HG03342 (cell line): Measurements from ENCODE around the gene PRKCE.

ENCODE experiments used
- ATAC-seq: cut with Tn5 transposase; IDR thresholded peaks from one replicate; pipeline ENCODE4 v1.9.1; 2021; ENCODE audit warnings: mild to moderate bottlenecking, moderate library complexity; ENCODE audit not compliant: unreplicated experiment

Gene PRKCE

DNA sequence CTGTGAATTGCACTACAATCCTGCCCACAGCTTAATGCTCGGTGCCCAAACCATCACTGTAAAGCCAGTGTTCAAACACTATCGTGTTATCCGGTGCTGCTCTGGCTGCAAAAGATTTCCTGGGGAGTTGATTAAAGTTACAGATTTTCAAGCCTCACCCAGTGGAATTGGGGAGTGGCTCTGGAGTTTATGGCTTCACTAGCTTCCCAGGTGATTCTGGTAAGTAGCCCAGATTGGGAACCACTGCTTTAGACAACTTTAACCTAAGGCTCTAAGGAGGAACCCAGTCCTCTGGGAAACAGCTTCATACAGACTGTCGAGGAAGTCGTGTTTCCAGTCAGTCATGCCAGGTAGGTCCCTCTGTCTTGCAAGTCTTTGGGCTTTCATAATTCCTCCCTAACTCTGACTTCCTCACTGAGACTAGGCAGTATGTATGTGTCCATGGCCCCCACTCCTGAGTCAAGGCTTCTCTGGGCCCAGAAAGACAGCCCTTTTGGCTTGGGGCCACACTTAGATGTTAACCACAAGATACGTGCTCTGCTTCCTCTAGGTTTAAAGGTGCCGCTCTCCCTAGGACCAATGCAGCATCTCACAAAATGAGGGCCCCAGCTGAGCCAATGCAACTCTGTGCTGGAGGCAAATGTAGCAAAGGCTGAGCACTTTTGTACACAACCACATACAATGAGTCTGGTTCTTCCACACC is 299.7 kb downstream of the PRKCE start:
- no peak for ATAC-seq

GRCh38 chr2:45952591-45952990 is 301.1 kb downstream of the PRKCE start:
- ATAC-seq: no peak

DNA sequence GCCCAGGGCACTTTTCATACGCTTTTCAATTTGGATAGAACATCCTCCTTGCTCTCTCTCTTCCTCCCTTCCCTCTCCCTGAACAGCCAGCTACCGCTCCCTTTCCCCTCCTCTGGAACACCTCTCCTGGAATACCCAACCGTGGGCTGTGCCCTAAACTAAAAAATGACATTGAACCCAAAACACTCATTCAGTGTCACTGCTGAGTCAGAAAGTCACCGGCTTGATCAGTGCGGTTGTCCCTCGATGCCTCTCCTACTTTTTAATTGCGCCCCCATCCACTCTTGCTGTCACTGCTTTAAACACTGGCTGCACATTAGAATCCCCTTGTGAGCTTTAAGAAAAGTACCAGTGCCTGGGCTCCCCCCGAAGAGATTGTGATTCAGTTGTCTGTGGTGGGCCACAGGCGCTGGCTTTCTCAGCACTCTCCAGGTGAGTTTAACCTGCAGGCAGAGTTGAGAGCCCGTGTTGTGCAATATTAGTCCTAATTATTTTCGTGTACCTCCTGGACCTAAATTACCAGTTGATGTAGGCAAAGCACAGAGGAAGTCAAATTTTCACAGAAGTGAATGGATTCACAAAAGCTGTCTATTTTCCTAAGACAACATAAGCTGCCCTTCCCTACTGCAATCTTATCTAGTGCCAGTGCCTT is 302.0 kb downstream of the PRKCE start:
- no peak for ATAC-seq

DNA sequence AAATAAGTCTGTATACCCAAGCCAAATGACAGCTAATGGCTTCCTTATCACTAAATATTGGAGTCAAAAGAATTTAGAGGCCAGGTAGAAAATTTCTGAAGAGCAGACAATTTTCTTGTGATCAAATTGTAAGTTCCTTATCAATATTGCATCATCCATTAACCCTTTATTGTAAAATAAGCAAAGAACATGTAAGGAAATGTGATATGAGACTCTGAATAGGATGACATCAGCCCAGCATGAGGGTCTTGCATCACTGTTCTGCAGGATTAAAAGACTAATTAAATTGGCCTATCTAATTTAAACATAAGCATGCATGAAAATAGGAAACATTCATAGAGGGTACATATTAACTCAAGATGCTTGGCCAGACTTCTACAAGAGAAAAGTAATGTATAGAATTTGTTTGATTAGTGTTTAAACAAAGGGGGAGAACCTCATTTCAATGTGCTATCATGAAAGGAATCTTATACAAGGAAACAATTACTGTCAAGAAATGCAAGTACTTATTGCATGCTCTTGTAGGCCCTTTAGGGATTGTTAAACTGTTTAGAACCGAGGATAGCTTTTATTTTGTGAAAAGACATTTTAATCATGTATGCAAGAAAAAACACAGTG is 302.9 kb downstream of the PRKCE start:
- no peak for ATAC-seq

DNA sequence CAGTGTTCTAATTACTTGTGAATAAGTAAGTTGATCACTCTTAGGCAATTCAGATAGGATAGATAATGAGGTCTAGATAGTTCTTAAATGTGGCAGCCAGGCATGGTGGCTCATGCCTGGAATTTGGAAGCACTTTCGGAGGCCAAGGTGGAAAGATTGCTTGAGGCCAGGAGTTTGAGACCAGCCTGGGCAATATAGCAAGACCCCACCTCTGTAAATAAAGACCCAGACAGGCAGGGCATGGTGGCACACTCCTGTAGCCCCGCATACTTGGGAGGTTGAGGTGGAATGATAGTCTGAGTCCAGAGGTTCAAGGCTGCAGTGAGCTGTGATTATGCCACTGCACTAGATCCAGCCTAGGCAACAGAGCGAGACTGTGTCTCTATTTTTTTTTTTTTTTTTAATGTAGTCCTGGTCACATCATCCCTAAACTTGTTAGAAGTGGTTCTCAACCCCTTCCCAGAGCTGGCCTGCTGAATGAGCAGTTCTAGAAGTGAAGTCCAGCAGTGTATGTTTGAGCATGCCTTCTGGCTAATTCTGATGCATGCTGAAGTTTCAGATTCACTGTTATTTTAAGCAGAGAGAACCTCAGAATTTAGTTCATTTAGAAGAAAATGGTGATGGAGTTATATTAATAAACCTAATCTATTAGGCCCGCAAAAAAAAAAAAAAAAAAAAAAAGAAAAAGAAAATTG is 306.2 kb downstream of the PRKCE start:
- ATAC-seq: no peak

DNA sequence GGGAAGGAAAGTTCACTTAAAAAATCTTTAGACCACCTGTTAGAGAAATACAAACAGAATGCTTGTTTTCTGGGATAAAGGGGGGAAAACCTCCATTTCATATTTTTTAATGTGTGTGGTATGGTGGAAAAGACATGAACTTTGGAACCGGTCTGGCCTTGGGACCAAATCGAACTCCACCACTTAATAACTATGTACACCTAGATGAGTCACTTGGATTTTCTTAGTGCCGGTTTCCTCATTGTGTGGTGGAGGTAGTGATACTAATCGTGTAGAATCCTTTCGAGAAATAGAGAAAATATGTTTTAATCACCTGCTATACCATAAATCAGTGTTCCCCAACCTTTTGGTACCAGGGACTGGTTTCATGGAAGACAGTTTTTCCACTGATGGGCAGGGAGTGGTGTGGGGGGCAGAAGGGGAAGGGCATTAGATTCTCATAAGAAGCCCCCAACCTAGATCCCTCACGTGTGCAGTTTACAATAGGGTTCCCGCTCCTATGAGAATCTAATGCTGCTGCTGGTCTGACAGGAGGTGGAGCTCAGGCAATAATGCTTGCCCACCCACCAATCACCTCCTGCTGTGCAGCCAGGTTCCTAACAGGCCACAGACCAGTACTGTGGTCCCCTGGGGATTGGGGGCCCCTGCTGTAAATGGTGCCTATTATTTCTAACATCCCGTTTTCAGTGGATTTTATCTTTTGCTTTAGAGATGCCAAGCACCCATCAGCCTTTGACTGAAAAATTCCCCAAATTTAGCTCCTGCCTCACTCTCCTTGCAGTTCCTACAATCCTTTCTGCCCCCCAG is 308.8 kb downstream of the PRKCE start:
- no peak for ATAC-seq

- no peak for ATAC-seq
Measured at GRCh38 chr2:45962177-45962921, 310.9 kb downstream of the PRKCE start.

DNA sequence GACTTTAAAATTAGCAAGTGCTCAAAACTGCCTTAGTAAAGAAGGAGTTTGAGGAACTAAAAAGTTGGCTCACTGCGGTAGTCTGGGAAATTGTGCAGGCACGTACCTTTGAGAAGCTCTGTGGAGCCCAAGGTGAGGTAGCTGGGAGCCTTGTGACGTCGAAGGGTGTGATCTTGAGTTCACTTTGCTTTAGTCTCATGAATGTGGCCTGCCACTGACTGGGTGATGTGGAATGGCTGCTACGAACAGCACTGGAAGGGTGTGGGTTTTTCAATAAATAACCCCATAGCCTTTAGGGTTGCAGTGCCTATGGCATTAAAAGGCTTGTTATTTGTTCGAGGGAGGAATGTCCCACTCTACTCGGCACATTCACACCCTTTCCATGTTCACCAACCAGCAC is 312.3 kb downstream of the PRKCE start:
- ATAC-seq: no peak

GRCh38 chr2:45964223-45964841 is 312.9 kb downstream of the PRKCE start:
- no peak for ATAC-seq

DNA sequence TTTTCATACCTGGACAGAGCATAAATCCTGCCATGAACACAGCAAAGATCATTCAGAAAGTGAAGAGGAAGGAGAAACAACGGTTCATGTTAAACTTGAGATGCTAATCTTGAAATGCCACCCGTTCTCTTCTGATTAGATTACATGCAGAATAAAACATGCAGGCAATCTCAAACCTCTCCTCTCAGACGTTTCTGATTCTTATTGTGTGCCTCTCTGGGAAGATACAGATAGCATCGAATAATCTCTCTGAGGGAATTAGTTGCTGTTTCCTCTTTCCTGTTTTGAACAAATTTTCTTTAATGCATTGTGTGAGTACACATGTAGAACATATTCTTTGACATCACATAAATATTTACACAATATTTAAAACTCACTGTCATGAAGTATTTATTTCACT is 313.4 kb downstream of the PRKCE start:
- ATAC-seq: no peak

- no peak for ATAC-seq
Measured at GRCh38 chr2:45965871-45966498, 314.5 kb downstream of the PRKCE start.

- ATAC-seq: no peak
Measured at GRCh38 chr2:45968946-45969584, 317.6 kb downstream of the PRKCE start.

- ATAC-seq: no peak
Measured at GRCh38 chr2:45973426-45973825, 322.0 kb downstream of the PRKCE start.

DNA sequence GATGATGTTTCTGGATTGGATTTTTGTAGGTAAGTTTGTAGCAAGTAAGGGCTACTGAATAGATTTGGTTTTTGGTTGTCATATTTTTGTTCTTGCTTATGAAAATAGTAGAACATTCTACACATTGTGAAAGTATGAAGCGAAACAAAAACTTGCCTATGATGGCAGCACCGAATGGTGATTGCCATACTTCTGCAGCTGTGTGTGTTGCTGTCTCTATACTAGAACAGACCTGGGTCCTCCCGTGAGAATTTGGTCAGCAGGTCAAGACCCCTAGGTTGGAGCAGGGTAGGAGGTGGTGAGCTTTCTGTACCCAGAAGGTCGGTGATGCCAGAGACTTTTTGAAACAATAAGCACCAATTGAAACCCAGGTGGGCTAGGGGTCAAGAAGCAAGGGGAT is 322.6 kb downstream of the PRKCE start:
- peak; percentile 77 for ATAC-seq

DNA sequence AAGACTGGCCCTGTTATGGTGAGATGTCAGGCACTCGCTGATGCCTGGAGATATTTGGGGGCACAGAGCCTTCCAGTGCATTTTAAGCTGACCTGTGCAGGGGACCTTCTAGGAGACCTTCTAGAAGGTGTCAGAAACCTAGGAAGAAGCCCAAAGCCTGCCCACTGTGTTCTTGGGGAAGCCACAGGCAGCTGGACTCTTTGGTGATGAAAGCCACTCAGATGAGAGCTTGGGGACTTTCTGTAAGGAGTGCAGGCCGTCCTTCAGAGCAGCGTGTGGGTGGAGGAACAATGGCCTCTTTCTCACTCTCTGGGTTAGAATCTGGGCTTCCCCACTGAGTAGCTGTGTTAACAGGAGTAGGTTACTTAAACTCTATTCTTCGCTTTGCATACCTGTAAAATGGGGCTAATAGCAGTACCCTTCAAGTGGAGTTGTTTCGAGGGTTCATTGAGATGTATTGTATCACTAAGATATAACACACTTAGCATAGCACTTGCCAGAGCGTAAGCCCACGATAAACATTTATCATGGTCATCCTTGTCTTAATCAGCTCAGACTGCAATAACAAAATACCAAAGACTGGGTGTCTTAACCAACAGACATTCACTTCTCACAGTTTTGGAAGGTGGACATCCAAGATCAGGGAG is 323.4 kb downstream of the PRKCE start:
- peak; percentile 59 for ATAC-seq

- no peak for ATAC-seq
Measured at GRCh38 chr2:45975752-45976517, 324.5 kb downstream of the PRKCE start.

DNA sequence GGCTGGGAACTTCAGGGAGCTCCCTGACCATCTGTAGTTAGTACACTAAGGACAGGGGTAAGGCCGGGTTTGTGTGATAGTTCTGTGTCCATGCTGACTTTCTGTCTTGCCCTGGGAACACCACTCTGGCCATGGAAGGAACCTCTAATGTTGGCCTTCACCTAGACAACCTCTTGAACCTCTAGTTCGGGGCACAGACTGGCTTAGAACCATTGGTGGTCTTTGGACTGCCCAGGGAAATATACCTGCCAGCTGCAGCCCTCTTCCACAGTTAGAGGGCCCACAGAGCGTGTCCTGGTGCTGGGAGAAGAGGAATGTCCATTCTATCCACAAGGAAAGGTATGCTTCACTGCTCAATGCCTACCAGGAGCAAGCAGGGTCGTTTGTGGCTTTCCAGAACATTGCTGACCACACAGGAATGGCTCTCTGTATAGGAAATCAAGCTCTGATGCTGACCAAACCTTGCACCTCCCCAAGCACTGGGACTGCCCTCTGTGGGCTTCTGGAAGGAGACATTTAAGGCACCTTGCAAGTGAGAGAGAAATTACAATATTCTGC is 326.9 kb downstream of the PRKCE start:
- ATAC-seq: no peak
